Measurements from ENCODE around the gene DSC1. TPM values are rescaled to one million over a fixed set of nuclear protein-coding genes. Genes with fewer than 3 reads are reported as not detected.
"Not testable (repeated sequence)": the region's sequence is repeated elsewhere in the genome, so short reads cannot be mapped to it uniquely, and the experiment has no call there.

Gene DSC1
- total RNA-seq, 1 experiment from 2014 or later = not detected

GRCh38 chr18:31171144-31171839 is 8.6 kb upstream of the DSC1 start:
- no peak for DNase-seq (ENCODE audit: low read depth)

GRCh38 chr18:31170335-31170734 is 7.7 kb upstream of the DSC1 start:
- DNase-seq (ENCODE audit: low read depth) = no peak

- no peak for DNase-seq (ENCODE audit: low read depth)
Observed at GRCh38 chr18:31162419-31162793, 250 bp downstream of the DSC1 start.

GRCh38 chr18:31161757-31162418 is 768 bp downstream of the DSC1 start:
- DNase-seq (ENCODE audit: low read depth) = no peak

GRCh38 chr18:31156821-31157763 is 5.6 kb downstream of the DSC1 start:
- no peak for DNase-seq (ENCODE audit: low read depth)

- DNase-seq (ENCODE audit: low read depth) = no peak
Observed at GRCh38 chr18:31155498-31155897, 7.2 kb downstream of the DSC1 start.

GRCh38 chr18:31154181-31154580 is 8.5 kb downstream of the DSC1 start:
- peak; percentile 4 for DNase-seq (ENCODE audit: low read depth)

- DNase-seq (ENCODE audit: low read depth) = no peak
Observed at GRCh38 chr18:31149351-31149750, 13.3 kb downstream of the DSC1 start.

- no peak for DNase-seq (ENCODE audit: low read depth)
Observed at GRCh38 chr18:31148600-31148999, 14.1 kb downstream of the DSC1 start.

GRCh38 chr18:31146809-31147208 is 15.8 kb downstream of the DSC1 start:
- DNase-seq (ENCODE audit: low read depth) = no peak

- DNase-seq (ENCODE audit: low read depth) = no peak
Observed at GRCh38 chr18:31143025-31143424, 19.6 kb downstream of the DSC1 start.

- DNase-seq (ENCODE audit: low read depth) = no peak
Observed at GRCh38 chr18:31138709-31139108, 23.9 kb downstream of the DSC1 start.

GRCh38 chr18:31134988-31135529 is 27.6 kb downstream of the DSC1 start:
- no peak for DNase-seq (ENCODE audit: low read depth)

- DNase-seq (ENCODE audit: low read depth) = no peak
Observed at GRCh38 chr18:31129398-31130115, 33.1 kb downstream of the DSC1 start.

GRCh38 chr18:31125878-31126277 is 36.8 kb downstream of the DSC1 start:
- no peak for DNase-seq (ENCODE audit: low read depth)

GRCh38 chr18:31123125-31123524 is 39.5 kb downstream of the DSC1 start:
- DNase-seq (ENCODE audit: low read depth) = not testable (repeated sequence)

GRCh38 chr18:31120594-31120993 is 42.1 kb downstream of the DSC1 start:
- no peak for DNase-seq (ENCODE audit: low read depth)

GRCh38 chr18:31116853-31117595 is 45.6 kb downstream of the DSC1 start:
- no peak for DNase-seq (ENCODE audit: low read depth)

GRCh38 chr18:31112804-31113203 is 49.9 kb downstream of the DSC1 start:
- DNase-seq (ENCODE audit: low read depth) = no peak

GRCh38 chr18:31105733-31106132 is 56.9 kb downstream of the DSC1 start:
- no peak for DNase-seq (ENCODE audit: low read depth)
